ENCODE measurements around the gene RAB11FIP5.

The RAB11FIP5 gene

GRCh38 chr2:73135236-73135635, 22.5 kb upstream of the RAB11FIP5 start:
- no peak for TF ChIP-seq TCF4 (CRISPR knock-in tag; IDR thresholded peaks at IDR 0.05; ENCODE audit: borderline replicate concordance)
- TF ChIP-seq ZNF565 (CRISPR knock-in tag; conservative IDR thresholded peaks at IDR 0.05; ENCODE audit: low read depth): no peak
- no peak for TF ChIP-seq ZNF70 (CRISPR knock-in tag; IDR thresholded peaks at IDR 0.05)
- no peak for TF ChIP-seq PATZ1 (CRISPR knock-in tag; IDR thresholded peaks at IDR 0.05; ENCODE audit: borderline replicate concordance)
- TF ChIP-seq CREB5 (CRISPR knock-in tag; IDR thresholded peaks at IDR 0.05; ENCODE audit: low read depth): no peak
- TF ChIP-seq ZC3H10 (CRISPR knock-in tag; IDR thresholded peaks at IDR 0.05): no peak
- no peak for TF ChIP-seq ZFP30 (CRISPR knock-in tag; IDR thresholded peaks at IDR 0.05)
- no peak for TF ChIP-seq CSRNP3 (CRISPR knock-in tag; IDR thresholded peaks at IDR 0.05)
- TF ChIP-seq TOX (CRISPR knock-in tag; IDR thresholded peaks at IDR 0.05; ENCODE audit: borderline replicate concordance): no peak
- TF ChIP-seq TSHZ2 (CRISPR knock-in tag; IDR thresholded peaks at IDR 0.05): no peak
- no peak for TF ChIP-seq RARB (CRISPR knock-in tag; IDR thresholded peaks at IDR 0.05)
- no peak for TF ChIP-seq SNAI2 (CRISPR knock-in tag; IDR thresholded peaks at IDR 0.05)
- no peak for TF ChIP-seq ISL1 (CRISPR knock-in tag; IDR thresholded peaks at IDR 0.05)
- TF ChIP-seq OSR1 (CRISPR knock-in tag; IDR thresholded peaks at IDR 0.05): no peak
- TF ChIP-seq BACH2 (CRISPR knock-in tag; IDR thresholded peaks at IDR 0.05; ENCODE audit: borderline replicate concordance): no peak
- no peak for TF ChIP-seq ZNF8 (CRISPR knock-in tag; IDR thresholded peaks at IDR 0.05)
- no peak for TF ChIP-seq ESRRG (CRISPR knock-in tag; IDR thresholded peaks at IDR 0.05)
- no peak for TF ChIP-seq CSDC2 (CRISPR knock-in tag; IDR thresholded peaks at IDR 0.05)
- no peak for TF ChIP-seq ARNTL (CRISPR knock-in tag; IDR thresholded peaks at IDR 0.05; ENCODE audit: borderline replicate concordance, low read depth)
- no peak for ATAC-seq

GRCh38 chr2:73134471-73134870, 21.7 kb upstream of the RAB11FIP5 start:
- ATAC-seq: peak; percentile 38; the same call in 1 of the 3 replicates
- TF ChIP-seq RARB (CRISPR knock-in tag; IDR thresholded peaks at IDR 0.05) (no peak), TSHZ2 (CRISPR knock-in tag; IDR thresholded peaks at IDR 0.05) (no peak), ZFP3 (CRISPR knock-in tag; IDR thresholded peaks at IDR 0.05) (no peak), CSRNP3 (CRISPR knock-in tag; IDR thresholded peaks at IDR 0.05) (no peak), OSR1 (CRISPR knock-in tag; IDR thresholded peaks at IDR 0.05) (no peak), ZFP30 (CRISPR knock-in tag; IDR thresholded peaks at IDR 0.05) (no peak), CSDC2 (CRISPR knock-in tag; IDR thresholded peaks at IDR 0.05) (no peak), POU6F1 (CRISPR knock-in tag; IDR thresholded peaks at IDR 0.05; ENCODE audit: borderline replicate concordance, low read depth) (no peak), TOX (CRISPR knock-in tag; IDR thresholded peaks at IDR 0.05; ENCODE audit: borderline replicate concordance) (no peak), BACH2 (CRISPR knock-in tag; IDR thresholded peaks at IDR 0.05; ENCODE audit: borderline replicate concordance) (no peak), ARNTL (CRISPR knock-in tag; IDR thresholded peaks at IDR 0.05; ENCODE audit: borderline replicate concordance, low read depth) (no peak), PPARA (CRISPR knock-in tag; IDR thresholded peaks at IDR 0.05; ENCODE audit: borderline replicate concordance) (no peak), SNAI2 (CRISPR knock-in tag; IDR thresholded peaks at IDR 0.05) (no peak), ESRRG (CRISPR knock-in tag; IDR thresholded peaks at IDR 0.05) (no peak), PATZ1 (CRISPR knock-in tag; IDR thresholded peaks at IDR 0.05; ENCODE audit: borderline replicate concordance) (no peak)
